Effector memory CD8-positive, alpha-beta T cell (primary cell): ENCODE results near the gene ARHGEF26.

Experiments
- ATAC-seq: fragments of 150-1000 bp; cut with Tn5 transposase; replicated peaks from 2 replicates; pipeline ENCODE4 v1.10.0; 2021; ENCODE audit warnings: mild to moderate bottlenecking, moderate library complexity
- DNase-seq, 3 experiments: peaks; one replicate each; pipeline ENCODE4 v3.0.0; 2021
- H3K27ac Mint-ChIP-seq, 2 donors: one replicate each; pipeline ENCODE4 v1.8.0; 2022; ENCODE audit warnings: mild to moderate bottlenecking in 2 of 2, mixed read lengths in 2 of 2, moderate library complexity in 2 of 2
- H3K27me3 Mint-ChIP-seq, 2 donors: one replicate each; pipeline ENCODE4 v1.8.0; 2022; ENCODE audit warnings: mixed read lengths in 2 of 2
- H3K36me3 Mint-ChIP-seq: one replicate; pipeline ENCODE4 v1.8.0; 2022; ENCODE audit warnings: mild to moderate bottlenecking, moderate library complexity, mixed read lengths; ENCODE audit not compliant: insufficient read depth
- H3K4me1 Mint-ChIP-seq, 2 donors: one replicate each; pipeline ENCODE4 v1.8.0; 2022; ENCODE audit warnings: low read depth in 2 of 2, mixed read lengths in 2 of 2
- H3K4me3 Mint-ChIP-seq, 2 donors: one replicate each; pipeline ENCODE4 v1.8.0; 2022; ENCODE audit warnings: mild to moderate bottlenecking in 2 of 2, mixed read lengths in 2 of 2, moderate library complexity in 2 of 2
- H3K9me3 Mint-ChIP-seq, 2 donors: one replicate each; pipeline ENCODE4 v1.8.0; 2022; ENCODE audit warnings: mixed read lengths in 2 of 2

Gene ARHGEF26

DNA sequence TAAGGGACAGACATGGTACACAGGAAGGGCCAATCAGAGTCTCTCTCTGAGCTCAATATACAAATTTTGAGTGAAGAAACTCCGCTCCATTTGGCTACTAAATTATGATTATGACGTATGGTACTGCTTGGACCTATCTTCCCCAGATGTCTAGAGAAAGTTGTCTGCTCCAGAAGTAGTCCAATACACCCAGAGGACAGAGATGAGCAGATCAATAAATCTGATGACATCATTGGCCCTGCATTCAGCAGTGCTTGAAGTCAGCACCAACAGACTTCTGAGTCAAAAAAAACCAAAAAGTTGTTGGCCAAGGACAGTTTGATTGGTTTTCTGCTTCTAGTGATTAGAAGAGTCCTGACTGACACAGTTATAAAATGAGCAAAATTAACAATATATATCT lies 19.9 kb upstream of the ARHGEF26 start:
- no peak overlapping the region for H3K27ac Mint-ChIP-seq
- DNase-seq (no peak), ATAC-seq (no peak)
- no peaks in the 10 kb centered on the region for H3K9me3 Mint-ChIP-seq
- H3K4me3 Mint-ChIP-seq = no peak overlapping the region
- H3K36me3 Mint-ChIP-seq = no peaks in the 10 kb centered on the region
- no peaks in the 10 kb centered on the region for H3K4me1 Mint-ChIP-seq
- peaks cover 9% of the 10 kb centered on the region in 2 donors for H3K27me3 Mint-ChIP-seq

DNA sequence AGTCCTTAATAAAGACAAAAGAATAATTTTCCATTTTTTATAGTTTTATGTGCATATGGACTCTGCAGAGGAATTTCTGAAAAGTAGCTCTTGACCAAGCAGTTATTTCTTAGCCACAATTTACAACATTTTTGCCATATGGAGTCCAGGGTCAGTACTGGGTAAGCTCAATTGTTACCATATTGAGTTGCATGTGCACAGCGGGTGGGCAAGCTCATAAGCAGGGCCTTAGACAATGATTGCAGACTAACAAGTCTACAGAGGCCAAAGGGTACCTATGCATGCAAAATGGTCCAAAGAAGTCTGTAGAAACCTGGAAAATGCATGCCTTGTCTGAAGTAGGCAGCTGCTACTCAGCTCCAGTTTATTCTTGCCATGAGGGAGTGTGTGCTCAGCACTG lies 19.0 kb upstream of the ARHGEF26 start:
- Mint-ChIP-seq H3K36me3 (no peaks in the 10 kb centered on the region), H3K27ac (no peak overlapping the region), H3K9me3 (no peaks in the 10 kb centered on the region), H3K4me1 (no peaks in the 10 kb centered on the region), H3K4me3 (no peak overlapping the region), H3K27me3 (peaks cover 9% of the 10 kb centered on the region in 2 donors)
- DNase-seq (no peak), ATAC-seq (no peak)

GRCh38 chr3:154105218-154105975 lies 15.8 kb upstream of the ARHGEF26 start:
- no peaks in the 10 kb centered on the region for H3K36me3 Mint-ChIP-seq
- H3K9me3 Mint-ChIP-seq = no peaks in the 10 kb centered on the region
- no peak overlapping the region for H3K4me3 Mint-ChIP-seq
- H3K27me3 Mint-ChIP-seq = peaks cover 9% of the 10 kb centered on the region in 2 donors
- H3K27ac Mint-ChIP-seq = no peak overlapping the region
- DNase-seq = no peak
- H3K4me1 Mint-ChIP-seq = no peaks in the 10 kb centered on the region
- ATAC-seq = no peak

GRCh38 chr3:154111365-154111935 lies 9.7 kb upstream of the ARHGEF26 start:
- Mint-ChIP-seq H3K36me3 (no peaks in the 10 kb centered on the region), H3K4me3 (no peak overlapping the region), H3K9me3 (no peaks in the 10 kb centered on the region), H3K4me1 (no peaks in the 10 kb centered on the region), H3K27me3 (peaks cover 0 to 7% of the 10 kb centered on the region in 2 donors), H3K27ac (no peak overlapping the region)
- ATAC-seq (no peak), DNase-seq (no peak)

- Mint-ChIP-seq H3K27ac (no peak overlapping the region), H3K36me3 (no peaks in the 10 kb centered on the region), H3K27me3 (peaks cover 7 to 14% of the 10 kb centered on the region in 2 donors), H3K4me3 (no peak overlapping the region), H3K9me3 (no peaks in the 10 kb centered on the region), H3K4me1 (no peaks in the 10 kb centered on the region)
- ATAC-seq = no peak
- DNase-seq = no peak
These were observed 8.9 kb upstream of the ARHGEF26 start for GRCh38 chr3:154112146-154112852.

- Mint-ChIP-seq H3K36me3 (no peaks in the 10 kb centered on the region), H3K9me3 (no peaks in the 10 kb centered on the region), H3K4me3 (no peak overlapping the region), H3K27ac (no peak overlapping the region), H3K27me3 (peaks cover 18 to 25% of the 10 kb centered on the region in 2 donors), H3K4me1 (no peaks in the 10 kb centered on the region)
- no peak for ATAC-seq
- no peak for DNase-seq
These were observed 7.6 kb upstream of the ARHGEF26 start for GRCh38 chr3:154113609-154114008.

GRCh38 chr3:154115332-154115731 lies 5.9 kb upstream of the ARHGEF26 start:
- Mint-ChIP-seq H3K27me3 (peaks cover 35 to 41% of the 10 kb centered on the region in 2 donors), H3K4me3 (no peak overlapping the region), H3K36me3 (no peaks in the 10 kb centered on the region), H3K9me3 (no peaks in the 10 kb centered on the region), H3K27ac (no peak overlapping the region), H3K4me1 (no peaks in the 10 kb centered on the region)
- DNase-seq (no peak), ATAC-seq (no peak)

DNA sequence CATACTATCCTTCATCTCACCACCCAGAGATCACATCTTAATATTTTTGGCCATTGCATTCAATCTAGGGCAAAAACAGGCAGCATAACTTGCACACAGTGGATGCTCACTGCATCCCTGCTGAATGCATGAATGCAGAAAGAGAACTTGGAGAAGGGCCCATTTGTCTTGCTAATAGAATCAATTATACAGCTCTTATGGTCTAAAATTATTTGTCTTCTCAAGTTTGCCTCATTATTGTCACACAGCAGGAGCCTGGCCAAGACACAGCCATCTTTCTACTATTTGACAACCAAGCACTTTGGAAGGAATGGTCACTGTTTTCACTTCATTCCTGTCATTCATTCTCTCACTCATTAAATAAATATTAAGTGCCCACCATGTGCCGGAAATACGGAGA lies 1.2 kb upstream of the ARHGEF26 start:
- peaks cover 4% of the 10 kb centered on the region for H3K36me3 Mint-ChIP-seq
- no peak for ATAC-seq
- peaks cover 16 to 26% of the 10 kb centered on the region in 2 donors for H3K4me1 Mint-ChIP-seq
- DNase-seq = no peak
- no peak overlapping the region for H3K27ac Mint-ChIP-seq
- no peaks in the 10 kb centered on the region for H3K9me3 Mint-ChIP-seq
- H3K27me3 Mint-ChIP-seq = peaks cover 69 to 74% of the 10 kb centered on the region in 2 donors
- peak overlapping the region in 1 of 2 donors; percentile 64 for H3K4me3 Mint-ChIP-seq

DNA sequence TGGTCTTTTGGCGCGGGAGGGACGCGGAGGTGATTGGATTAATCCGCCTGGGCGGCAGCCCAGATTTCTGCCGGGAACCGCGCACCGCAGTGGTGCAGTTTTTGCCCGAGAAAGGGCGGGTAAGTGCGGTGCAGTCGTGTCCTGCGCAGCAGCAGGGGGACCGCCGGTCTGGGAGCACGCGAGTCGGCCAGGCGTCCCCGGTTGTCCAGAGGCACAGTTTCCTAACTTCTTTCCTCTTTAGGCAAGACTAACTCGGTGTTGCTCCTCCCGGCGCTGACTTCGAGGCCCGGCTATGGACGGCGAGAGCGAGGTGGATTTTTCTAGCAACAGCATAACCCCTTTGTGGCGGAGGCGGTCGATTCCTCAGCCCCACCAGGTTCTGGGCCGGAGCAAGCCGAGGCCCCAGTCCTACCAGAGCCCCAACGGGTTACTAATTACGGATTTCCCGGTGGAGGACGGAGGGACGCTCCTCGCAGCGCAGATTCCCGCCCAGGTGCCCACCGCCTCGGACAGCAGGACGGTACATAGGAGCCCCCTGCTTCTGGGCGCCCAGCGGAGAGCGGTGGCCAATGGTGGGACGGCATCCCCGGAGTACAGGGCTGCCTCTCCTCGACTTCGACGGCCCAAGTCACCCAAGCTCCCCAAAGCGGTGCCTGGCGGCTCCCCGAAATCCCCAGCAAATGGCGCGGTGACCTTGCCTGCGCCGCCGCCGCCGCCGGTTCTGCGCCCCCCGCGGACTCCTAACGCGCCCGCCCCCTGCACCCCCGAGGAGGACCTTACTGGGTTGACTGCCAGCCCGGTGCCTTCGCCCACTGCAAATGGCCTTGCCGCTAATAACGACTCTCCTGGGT lies 736 bp downstream of the ARHGEF26 start:
- DNase-seq (peak in 1 of 3 experiments; percentile 2), ATAC-seq (peak; percentile 31)
- peaks cover 67 to 75% of the 10 kb centered on the region in 2 donors for H3K27me3 Mint-ChIP-seq

GRCh38 chr3:154122552-154122911 lies 1.3 kb downstream of the ARHGEF26 start:
- no peaks in the 10 kb centered on the region for H3K9me3 Mint-ChIP-seq
- H3K27me3 Mint-ChIP-seq = peaks cover 61 to 69% of the 10 kb centered on the region in 2 donors
- peaks cover 16 to 26% of the 10 kb centered on the region in 2 donors for H3K4me1 Mint-ChIP-seq
- ATAC-seq (no peak), DNase-seq (no peak)
- peak overlapping the region; percentile 67 to 71 for H3K4me3 Mint-ChIP-seq
- no peak overlapping the region for H3K27ac Mint-ChIP-seq
- peaks cover 4% of the 10 kb centered on the region for H3K36me3 Mint-ChIP-seq

More for the DNA sequence above, 736 bp downstream of the ARHGEF26 start:
- Mint-ChIP-seq H3K4me3 (peak overlapping the region; percentile 67 to 71), H3K27ac (no peak overlapping the region), H3K4me1 (peaks cover 16 to 26% of the 10 kb centered on the region in 2 donors), H3K9me3 (no peaks in the 10 kb centered on the region), H3K36me3 (peaks cover 4% of the 10 kb centered on the region)

DNA sequence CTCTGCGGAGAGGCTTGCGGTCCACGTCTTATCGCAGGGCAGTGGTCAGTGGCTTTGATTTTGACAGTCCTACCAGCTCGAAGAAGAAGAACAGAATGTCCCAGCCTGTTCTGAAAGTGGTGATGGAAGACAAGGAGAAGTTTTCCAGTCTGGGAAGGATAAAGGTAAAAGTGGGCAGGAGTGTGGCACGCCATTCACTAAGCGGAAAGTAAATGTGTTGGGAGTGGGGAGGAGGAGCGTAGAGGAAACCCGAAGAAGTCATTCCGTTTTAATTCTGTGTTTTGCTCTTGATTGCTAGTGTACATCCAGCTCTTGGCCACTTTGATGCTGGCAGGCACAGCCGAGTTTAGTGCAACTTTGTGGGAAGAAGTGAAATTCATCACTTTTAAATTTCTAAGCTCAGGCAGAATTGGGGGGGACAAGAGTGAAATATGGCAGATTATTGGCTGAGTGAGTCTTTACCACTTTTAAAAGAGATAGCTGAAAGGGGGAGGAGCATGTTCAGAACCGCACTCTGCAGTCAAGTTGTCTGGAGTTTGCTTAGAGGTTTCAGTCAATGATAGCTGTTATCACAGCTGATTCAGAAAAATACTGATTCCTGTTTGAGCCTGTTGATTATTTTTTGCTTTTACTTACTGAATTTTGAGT lies 1.8 kb downstream of the ARHGEF26 start:
- peak overlapping the region; percentile 67 to 71 for H3K4me3 Mint-ChIP-seq
- ATAC-seq (no peak), DNase-seq (no peak)
- H3K27ac Mint-ChIP-seq = no peak overlapping the region
- H3K36me3 Mint-ChIP-seq = peaks cover 4% of the 10 kb centered on the region
- peaks cover 56 to 64% of the 10 kb centered on the region in 2 donors for H3K27me3 Mint-ChIP-seq
- peaks cover 16 to 26% of the 10 kb centered on the region in 2 donors for H3K4me1 Mint-ChIP-seq
- no peaks in the 10 kb centered on the region for H3K9me3 Mint-ChIP-seq

DNA sequence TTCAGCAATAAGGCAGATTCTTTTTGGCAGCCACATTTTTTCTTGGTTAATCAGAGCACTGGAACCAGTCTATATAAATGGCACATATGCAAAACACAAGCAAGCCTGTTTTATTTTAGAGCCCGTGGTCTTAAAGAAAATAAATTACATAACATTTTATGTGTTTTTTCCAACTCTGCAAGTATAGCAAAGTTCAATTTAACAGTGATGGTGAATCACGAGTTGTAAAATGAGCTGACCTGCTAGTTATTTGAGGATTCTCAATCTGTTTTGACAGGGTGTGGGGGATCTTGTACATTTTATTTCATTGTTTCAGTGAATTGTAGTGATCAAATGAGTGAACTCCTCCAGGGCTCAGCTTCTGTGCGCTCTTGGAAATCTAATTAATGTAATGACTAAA lies 2.7 kb downstream of the ARHGEF26 start:
- Mint-ChIP-seq H3K4me1 (peaks cover 16 to 26% of the 10 kb centered on the region in 2 donors), H3K27me3 (peaks cover 49 to 66% of the 10 kb centered on the region in 2 donors), H3K36me3 (peaks cover 4% of the 10 kb centered on the region), H3K27ac (no peak overlapping the region), H3K4me3 (no peak overlapping the region), H3K9me3 (no peaks in the 10 kb centered on the region)
- ATAC-seq = no peak
- DNase-seq = no peak
